Right lobe of liver (tissue), 4 donors: ENCODE results near the gene HBS1L.

ENCODE experiments used
- CTCF ChIP-seq, 4 donors: fragments of 200-600 bp in 3 of 4; fragments of 450-650 bp in 1 of 4; IDR thresholded peaks; one replicate each; pipeline versions ENCODE4 v1.5.1 to v1.8.0; 2016 to 2022; ENCODE audit warnings: antibody characterized with exemption in 4 of 4, mild to moderate bottlenecking in 2 of 4
- POLR2A ChIP-seq: fragments of 450-650 bp; IDR thresholded peaks from one replicate; pipeline ENCODE4 v1.6.1; 2017; ENCODE audit warnings: antibody characterized with exemption, mild to moderate bottlenecking
- donor health status: DM: no; HTN: no; CAD: no.
- donor health status: DM: no; HTN: no; CAD: no.
- donor health status: DM: no; HTN: yes; CAD: no.

GRCh38 chr6:135088281-135088680 lies 33.7 kb upstream of the HBS1L start:
- no peak for TF ChIP-seq CTCF (IDR thresholded peaks at IDR 0.05)
- no peak for TF ChIP-seq POLR2A
